ENCODE measurements around the gene EREG. TPM values are rescaled to one million over a fixed set of nuclear protein-coding genes. Genes with fewer than 3 reads are reported as not detected.

EREG gene
- total and polyA plus RNA-seq, 10 donors: 0.03 to 12.3 (median 0.29) TPM

- Histone ChIP-seq H3K36me3 (no peaks in the 10 kb centered on the region), H3K27ac (no peak overlapping the region), H3K4me1 (no peaks in the 10 kb centered on the region), H3K9me3 (no peaks in the 10 kb centered on the region), H3K4me3 (no peak overlapping the region), H3K27me3 (replicated peaks in 1 of 7) (no peaks in the 10 kb centered on the region)
- WGBS, 5 donors: 78 to 89% (median 85%) methylated on average over 6 of the region's 6 CpGs
- no peak for DNase-seq
- TF ChIP-seq CTCF (IDR thresholded peaks at IDR 0.05 in 8 of 11, conservative IDR thresholded peaks at IDR 0.05 in 3 of 11) (no peak), POLR2AphosphoS5 (IDR thresholded peaks at IDR 0.05) (no peak), POLR2A (IDR thresholded peaks at IDR 0.05) (no peak)
- intact Hi-C loops (cut with DNase I; ENCODE audit: low total_unique reads): loop anchor here (5.0 to 10.0 kb wide), 2 partner anchors 152 to 295 kb away; no protein-coding TSS in a partner anchor
Observed at GRCh38 chr4:74379912-74380311, 15.0 kb downstream of the EREG start.

- Histone ChIP-seq H3K27me3 (replicated peaks in 1 of 7) (peaks cover 0 to 6% (median 0%) of the 10 kb centered on the region in 7 donors), H3K9me3 (no peaks in the 10 kb centered on the region), H3K4me3 (no peak overlapping the region), H3K4me1 (no peaks in the 10 kb centered on the region), H3K27ac (no peak overlapping the region), H3K36me3 (no peaks in the 10 kb centered on the region)
- intact Hi-C loops (cut with DNase I; ENCODE audit: low total_unique reads): no loop called here
- TF ChIP-seq POLR2AphosphoS5 (IDR thresholded peaks at IDR 0.05) (no peak), POLR2A (IDR thresholded peaks at IDR 0.05) (no peak), CTCF (IDR thresholded peaks at IDR 0.05 in 8 of 11, conservative IDR thresholded peaks at IDR 0.05 in 3 of 11) (no peak)
- DNase-seq: no peak
- WGBS, 5 donors: 34 to 65% (median 48%) methylated on average over 1 of the region's 1 CpG
Observed at GRCh38 chr4:74385386-74385785, 20.4 kb downstream of the EREG start.

GRCh38 chr4:74386159-74386558, 21.2 kb downstream of the EREG start:
- intact Hi-C loops (cut with DNase I; ENCODE audit: low total_unique reads): no loop called here
- no peak overlapping the region for H3K4me3 ChIP-seq
- H3K36me3 ChIP-seq: no peaks in the 10 kb centered on the region
- peaks cover 0 to 6% (median 0%) of the 10 kb centered on the region in 7 donors for H3K27me3 ChIP-seq (replicated peaks in 1 of 7)
- 61 to 84% (median 70%) methylated on average over 4 of the region's 4 CpGs for WGBS, 5 donors
- H3K4me1 ChIP-seq: no peaks in the 10 kb centered on the region
- no peak for DNase-seq
- TF ChIP-seq POLR2AphosphoS5 (IDR thresholded peaks at IDR 0.05): no peak
- TF ChIP-seq POLR2A (IDR thresholded peaks at IDR 0.05): no peak
- no peak for TF ChIP-seq CTCF (IDR thresholded peaks at IDR 0.05 in 8 of 11, conservative IDR thresholded peaks at IDR 0.05 in 3 of 11)
- H3K9me3 ChIP-seq: no peaks in the 10 kb centered on the region
- no peak overlapping the region for H3K27ac ChIP-seq

- Histone ChIP-seq H3K27ac (no peak overlapping the region), H3K9me3 (no peaks in the 10 kb centered on the region), H3K27me3 (replicated peaks in 1 of 7) (peaks cover 0 to 6% (median 0%) of the 10 kb centered on the region in 7 donors), H3K4me3 (no peak overlapping the region), H3K4me1 (no peaks in the 10 kb centered on the region), H3K36me3 (no peaks in the 10 kb centered on the region)
- WGBS, 5 donors: 93 to 99% (median 94%) methylated on average over 2 of the region's 2 CpGs
- intact Hi-C loops (cut with DNase I; ENCODE audit: low total_unique reads): no loop called here
- no peak for DNase-seq
- no peak for TF ChIP-seq POLR2AphosphoS5 (IDR thresholded peaks at IDR 0.05)
- TF ChIP-seq CTCF (IDR thresholded peaks at IDR 0.05 in 8 of 11, conservative IDR thresholded peaks at IDR 0.05 in 3 of 11): no peak
- TF ChIP-seq POLR2A (IDR thresholded peaks at IDR 0.05): no peak
Observed at GRCh38 chr4:74387790-74388189, 22.8 kb downstream of the EREG start.

All from spleen (tissue), 11 donors.